ENCODE results near the gene CYP27A1. TPM values are rescaled to one million over a fixed set of nuclear protein-coding genes. Genes with fewer than 3 reads are reported as not detected.

The CYP27A1 gene
- 10 to 100 TPM; 12.1 to 49.0 TPM for total RNA-seq
- 10 to 100 TPM; 10.3 to 18.5 TPM for polyA plus RNA-seq (ENCODE audit: insufficient read length in 2 of 2)
- long read RNA-seq, donor 1, partial matches to known transcripts: 5 of 8 reads
- long read RNA-seq, donor 1, other reads (novel, unspliced or antisense): 0 of 8 reads
- long read RNA-seq, donor 2, partial matches to known transcripts: 0 of 1 reads
- long read RNA-seq, donor 2, other reads (novel, unspliced or antisense): 0 of 1 reads
- long read RNA-seq, donor 3, partial matches to known transcripts: 0 of 3 reads
- long read RNA-seq, donor 3, other reads (novel, unspliced or antisense): 0 of 3 reads
- long read RNA-seq, donor 4, transcript CYP27A1-201 (9 exons, 2,286 nt): major isoform, 14 of 14 reads
- long read RNA-seq, donor 4, partial matches to known transcripts: 0 of 14 reads
- long read RNA-seq, donor 4, other reads (novel, unspliced or antisense): 0 of 14 reads

DNA sequence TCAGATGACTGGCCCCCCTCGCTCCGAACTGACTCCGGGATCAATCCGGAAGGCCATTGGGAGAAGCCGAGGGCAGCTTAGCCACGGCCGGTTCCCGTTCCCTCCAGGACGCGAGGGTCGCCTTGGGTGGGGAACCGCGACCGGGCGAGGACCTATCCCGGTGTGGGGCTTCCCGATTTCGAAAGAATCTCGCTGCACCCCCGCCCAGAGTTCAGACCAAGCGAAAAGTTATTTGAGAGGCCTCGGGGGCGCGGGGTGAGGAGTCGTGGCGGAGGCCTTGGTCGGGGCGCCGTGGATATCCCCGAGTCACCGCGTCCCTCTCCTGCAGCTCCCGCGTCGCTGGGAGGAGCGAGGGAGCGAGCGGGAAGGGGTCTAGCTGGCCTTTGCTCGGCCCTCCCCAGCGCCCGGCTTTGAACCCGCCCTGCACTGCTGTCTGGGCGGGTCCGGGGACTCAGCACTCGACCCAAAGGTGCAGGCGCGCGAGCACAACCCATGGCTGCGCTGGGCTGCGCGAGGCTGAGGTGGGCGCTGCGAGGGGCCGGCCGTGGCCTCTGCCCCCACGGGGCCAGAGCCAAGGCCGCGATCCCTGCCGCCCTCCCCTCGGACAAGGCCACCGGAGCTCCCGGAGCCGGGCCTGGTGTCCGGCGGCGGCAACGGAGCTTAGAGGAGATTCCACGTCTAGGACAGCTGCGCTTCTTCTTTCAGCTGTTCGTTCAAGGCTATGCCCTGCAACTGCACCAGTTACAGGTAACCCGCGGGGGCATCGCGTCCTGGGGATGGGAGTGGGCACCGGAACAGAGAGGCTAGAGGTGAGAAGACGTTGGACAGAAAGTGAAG is at the start of gene CYP27A1:
Gene CYP27A1 (plus strand): TSS at position 457 of the 837 bp plus-strand sequence. CDS start 36 bp downstream, at position 493.
- Histone ChIP-seq H3K4me1 (ENCODE audit: control insufficient read depth, insufficient read depth, low read length) (peaks cover 13% of the 10 kb centered on the region), H3K36me3 (ENCODE audit: control insufficient read depth, insufficient read depth, low read length) (no peaks in the 10 kb centered on the region), H3K9me3 (ENCODE audit: control insufficient read depth, insufficient read depth, low read length) (no peaks in the 10 kb centered on the region), H3K4me3 (ENCODE audit: low read depth, low read length) (peak within 1 kb of the TSS; percentile 71), H3K27me3 (ENCODE audit: control insufficient read depth, insufficient read depth, low read length) (peaks cover 6% of the 10 kb centered on the region), H3K27ac (ENCODE audit: low read depth, low read length) (peak within 1 kb of the TSS; percentile 88)
- DNase-seq (ENCODE audit: low read depth in 4 of 6, low spot score in 6 of 6): peak in 3 of 6 donors; percentile 13 to 66 (median 19)
- WGBS (ENCODE audit: insufficient coverage): under 1% methylated on average over 76 of the region's 76 CpGs

- no peak overlapping the region for H3K4me3 ChIP-seq (ENCODE audit: low read depth, low read length)
- no peaks in the 10 kb centered on the region for H3K27me3 ChIP-seq (ENCODE audit: control insufficient read depth, insufficient read depth, low read length)
- peaks cover 14% of the 10 kb centered on the region for H3K36me3 ChIP-seq (ENCODE audit: control insufficient read depth, insufficient read depth, low read length)
- H3K9me3 ChIP-seq (ENCODE audit: control insufficient read depth, insufficient read depth, low read length): no peaks in the 10 kb centered on the region
- no peak overlapping the region for H3K27ac ChIP-seq (ENCODE audit: low read depth, low read length)
- WGBS (ENCODE audit: insufficient coverage): no CpG with 5 or more reads among the region's 2 CpGs
- DNase-seq (ENCODE audit: low read depth in 4 of 6, low spot score in 6 of 6): no peak
- peaks cover 6% of the 10 kb centered on the region for H3K4me1 ChIP-seq (ENCODE audit: control insufficient read depth, insufficient read depth, low read length)
Observed at GRCh38 chr2:218732761-218733158, 49.2 kb upstream of the CYP27A1 start.

- Histone ChIP-seq H3K27me3 (ENCODE audit: control insufficient read depth, insufficient read depth, low read length) (no peaks in the 10 kb centered on the region), H3K36me3 (ENCODE audit: control insufficient read depth, insufficient read depth, low read length) (peaks cover 18% of the 10 kb centered on the region), H3K9me3 (ENCODE audit: control insufficient read depth, insufficient read depth, low read length) (no peaks in the 10 kb centered on the region), H3K27ac (ENCODE audit: low read depth, low read length) (no peak overlapping the region), H3K4me3 (ENCODE audit: low read depth, low read length) (no peak overlapping the region), H3K4me1 (ENCODE audit: control insufficient read depth, insufficient read depth, low read length) (peaks cover 6% of the 10 kb centered on the region)
- 100% methylated on average over 1 of the region's 6 CpGs for WGBS (ENCODE audit: insufficient coverage)
- DNase-seq (ENCODE audit: low read depth in 4 of 6, low spot score in 6 of 6): no peak
Observed at GRCh38 chr2:218733171-218734021, 48.6 kb upstream of the CYP27A1 start.

DNA sequence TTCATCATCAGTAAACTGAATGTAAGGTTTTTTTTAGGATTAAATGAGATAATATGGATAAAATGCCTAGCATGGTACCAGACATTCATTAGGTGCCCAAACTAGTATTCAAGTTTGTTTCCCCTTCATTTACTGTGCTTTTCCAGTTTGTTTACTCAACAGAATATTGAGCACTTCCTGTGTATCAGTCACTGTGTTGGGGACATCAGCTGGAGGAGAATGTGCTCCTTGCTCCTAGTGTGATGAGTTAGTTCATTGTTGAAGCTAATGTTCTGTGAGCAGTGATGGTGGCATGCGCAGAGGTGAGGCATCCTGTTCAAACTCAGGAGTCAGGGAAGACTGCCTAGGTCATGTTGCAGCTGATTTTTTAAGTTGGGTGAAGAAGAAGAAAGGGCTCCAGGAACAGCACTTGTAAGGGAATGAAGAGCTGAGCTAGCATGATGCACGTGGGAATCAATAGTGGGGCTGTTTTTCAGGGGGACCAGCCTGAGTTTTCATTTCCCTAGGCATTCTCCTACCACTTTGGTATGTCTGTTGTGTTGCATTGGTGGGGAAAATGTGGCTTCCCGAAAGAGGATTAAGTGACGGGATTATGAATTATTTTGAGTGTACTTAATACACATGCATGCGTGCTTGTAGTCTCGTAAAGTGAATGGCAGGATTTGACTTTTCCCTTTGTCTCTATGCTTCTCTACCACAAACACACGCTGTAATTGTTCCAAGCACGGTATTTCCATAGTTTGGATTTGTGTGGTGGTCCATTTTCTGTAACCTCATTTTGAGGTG is 47.6 kb upstream of the CYP27A1 start:
- 90% methylated on average over 2 of the region's 8 CpGs for WGBS (ENCODE audit: insufficient coverage)
- no peak for DNase-seq (ENCODE audit: low read depth in 4 of 6, low spot score in 6 of 6)
- Histone ChIP-seq H3K36me3 (ENCODE audit: control insufficient read depth, insufficient read depth, low read length) (peaks cover 22% of the 10 kb centered on the region), H3K4me1 (ENCODE audit: control insufficient read depth, insufficient read depth, low read length) (peaks cover 6% of the 10 kb centered on the region), H3K4me3 (ENCODE audit: low read depth, low read length) (no peak overlapping the region), H3K27me3 (ENCODE audit: control insufficient read depth, insufficient read depth, low read length) (no peaks in the 10 kb centered on the region), H3K27ac (ENCODE audit: low read depth, low read length) (no peak overlapping the region), H3K9me3 (ENCODE audit: control insufficient read depth, insufficient read depth, low read length) (no peaks in the 10 kb centered on the region)

GRCh38 chr2:218736531-218736930 is 45.4 kb upstream of the CYP27A1 start:
- peak in 1 of 6 donors; percentile 21 for DNase-seq (ENCODE audit: low read depth in 4 of 6, low spot score in 6 of 6)
- Histone ChIP-seq H3K27me3 (ENCODE audit: control insufficient read depth, insufficient read depth, low read length) (no peaks in the 10 kb centered on the region), H3K27ac (ENCODE audit: low read depth, low read length) (no peak overlapping the region), H3K9me3 (ENCODE audit: control insufficient read depth, insufficient read depth, low read length) (no peaks in the 10 kb centered on the region), H3K4me3 (ENCODE audit: low read depth, low read length) (no peak overlapping the region), H3K4me1 (ENCODE audit: control insufficient read depth, insufficient read depth, low read length) (no peaks in the 10 kb centered on the region), H3K36me3 (ENCODE audit: control insufficient read depth, insufficient read depth, low read length) (peaks cover 41% of the 10 kb centered on the region)
- WGBS (ENCODE audit: insufficient coverage): 100% methylated on average over 1 of the region's 2 CpGs

DNA sequence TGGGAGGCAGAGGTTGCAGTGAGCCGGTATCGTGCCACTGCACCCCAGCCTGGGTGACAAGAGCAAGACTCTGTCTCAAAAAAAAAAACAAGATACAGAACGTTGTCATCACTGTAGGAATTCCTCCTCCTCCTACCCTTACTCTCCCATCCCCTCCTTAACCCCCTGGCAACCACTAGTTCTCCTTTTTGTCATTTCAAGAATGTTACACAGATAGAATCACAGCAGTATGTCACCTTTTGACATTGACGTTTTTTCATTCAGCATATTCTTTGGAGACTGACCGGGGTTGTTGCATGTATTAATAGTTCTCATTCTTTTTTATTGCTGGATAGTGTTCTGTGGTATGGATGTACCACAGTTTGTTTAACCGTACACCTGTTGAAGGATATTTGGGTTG is 38.9 kb upstream of the CYP27A1 start:
- 81% methylated on average over 3 of the region's 6 CpGs for WGBS (ENCODE audit: insufficient coverage)
- H3K9me3 ChIP-seq (ENCODE audit: control insufficient read depth, insufficient read depth, low read length): no peaks in the 10 kb centered on the region
- no peak overlapping the region for H3K4me3 ChIP-seq (ENCODE audit: low read depth, low read length)
- H3K4me1 ChIP-seq (ENCODE audit: control insufficient read depth, insufficient read depth, low read length): peaks cover 20% of the 10 kb centered on the region
- DNase-seq (ENCODE audit: low read depth in 4 of 6, low spot score in 6 of 6): no peak
- H3K27ac ChIP-seq (ENCODE audit: low read depth, low read length): no peak overlapping the region
- no peaks in the 10 kb centered on the region for H3K27me3 ChIP-seq (ENCODE audit: control insufficient read depth, insufficient read depth, low read length)
- H3K36me3 ChIP-seq (ENCODE audit: control insufficient read depth, insufficient read depth, low read length): peaks cover 51% of the 10 kb centered on the region

GRCh38 chr2:218744615-218745014 is 37.3 kb upstream of the CYP27A1 start:
- WGBS (ENCODE audit: insufficient coverage): 90% methylated on average over 2 of the region's 3 CpGs
- Histone ChIP-seq H3K36me3 (ENCODE audit: control insufficient read depth, insufficient read depth, low read length) (peaks cover 55% of the 10 kb centered on the region), H3K4me3 (ENCODE audit: low read depth, low read length) (no peak overlapping the region), H3K27me3 (ENCODE audit: control insufficient read depth, insufficient read depth, low read length) (no peaks in the 10 kb centered on the region), H3K9me3 (ENCODE audit: control insufficient read depth, insufficient read depth, low read length) (no peaks in the 10 kb centered on the region), H3K4me1 (ENCODE audit: control insufficient read depth, insufficient read depth, low read length) (peaks cover 20% of the 10 kb centered on the region), H3K27ac (ENCODE audit: low read depth, low read length) (peak overlapping the region; percentile 94)
- DNase-seq (ENCODE audit: low read depth in 4 of 6, low spot score in 6 of 6): no peak

DNA sequence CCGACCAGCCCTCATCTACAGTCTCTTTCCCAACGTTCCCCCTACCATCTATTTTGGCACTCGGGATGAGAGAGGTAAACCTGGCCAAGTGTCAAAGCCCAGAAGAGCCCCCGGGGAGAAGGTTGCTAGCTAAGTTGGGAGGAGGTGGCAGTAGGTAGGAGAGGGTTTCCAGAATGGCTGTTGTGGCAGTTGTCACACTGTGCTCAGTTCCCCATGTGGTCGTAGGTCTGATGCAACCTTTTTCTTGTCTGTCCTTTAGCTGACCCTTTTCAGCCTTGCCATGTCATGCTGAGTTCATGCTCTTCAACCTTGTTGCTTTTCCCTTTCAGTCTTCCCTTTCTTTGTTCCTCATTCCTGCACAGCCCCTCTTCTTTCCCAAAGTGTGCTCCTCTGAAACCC is 36.8 kb upstream of the CYP27A1 start:
- no peak for DNase-seq (ENCODE audit: low read depth in 4 of 6, low spot score in 6 of 6)
- Histone ChIP-seq H3K27ac (ENCODE audit: low read depth, low read length) (peak overlapping the region; percentile 94), H3K4me3 (ENCODE audit: low read depth, low read length) (no peak overlapping the region), H3K9me3 (ENCODE audit: control insufficient read depth, insufficient read depth, low read length) (no peaks in the 10 kb centered on the region), H3K36me3 (ENCODE audit: control insufficient read depth, insufficient read depth, low read length) (peaks cover 55% of the 10 kb centered on the region), H3K27me3 (ENCODE audit: control insufficient read depth, insufficient read depth, low read length) (no peaks in the 10 kb centered on the region), H3K4me1 (ENCODE audit: control insufficient read depth, insufficient read depth, low read length) (peaks cover 20% of the 10 kb centered on the region)
- WGBS (ENCODE audit: insufficient coverage): 69% methylated on average over 2 of the region's 5 CpGs
